Spleen (tissue), 11 donors: ENCODE measurements around the gene CA5A. TPM values are rescaled to one million over a fixed set of nuclear protein-coding genes. Genes with fewer than 3 reads are reported as not detected.

ENCODE experiments used
- DNase-seq: peaks from one replicate; pipeline ENCODE4 v3.0.0-alpha.2; 2020
- H3K27ac ChIP-seq, 8 donors: fragments of 200-600 bp; sonication (generic) in 7 of 8; 1 replicate in 4 of 8; 2 replicates in 4 of 8; pipeline versions ENCODE4 v1.5.0 to v1.8.0; 2016 to 2021; ENCODE audit warnings: inconsistent platforms in 4 of 8, mild to moderate bottlenecking in 4 of 8, moderate library complexity in 1 of 8
- H3K27me3 ChIP-seq, 7 donors: fragments of 200-600 bp; sonication (generic) in 6 of 7; replicated peaks in 1 of 7; 1 replicate in 4 of 7; 2 replicates in 3 of 7; pipeline versions ENCODE4 v1.5.0 to v1.8.0; 2016 to 2021; ENCODE audit warnings: inconsistent platforms in 3 of 7, mild to moderate bottlenecking in 1 of 7
- H3K36me3 ChIP-seq, 6 donors: fragments of 200-600 bp; sonication (generic) in 5 of 6; 1 replicate in 4 of 6; 2 replicates in 2 of 6; pipeline versions ENCODE4 v1.5.0 to v1.8.0; 2016 to 2021; ENCODE audit warnings: inconsistent platforms in 2 of 6
- H3K4me1 ChIP-seq, 6 donors: fragments of 200-600 bp; sonication (generic) in 5 of 6; 1 replicate in 3 of 6; 2 replicates in 3 of 6; pipeline versions ENCODE4 v1.5.0 to v1.8.0; 2016 to 2021; ENCODE audit warnings: inconsistent platforms in 3 of 6
- H3K4me3 ChIP-seq, 8 donors: fragments of 200-600 bp; sonication (generic) in 7 of 8; 1 replicate in 4 of 8; 2 replicates in 4 of 8; pipeline versions ENCODE4 v1.5.0 to v1.8.0; 2016 to 2021; ENCODE audit warnings: inconsistent platforms in 4 of 8, mild to moderate bottlenecking in 4 of 8, moderate library complexity in 2 of 8
- H3K9me3 ChIP-seq, 8 donors: fragments of 200-600 bp; sonication (generic) in 7 of 8; 1 replicate in 4 of 8; 2 replicates in 4 of 8; pipeline versions ENCODE4 v1.5.0 to v1.8.0; 2016 to 2021; ENCODE audit warnings: inconsistent platforms in 4 of 8
- POLR2A ChIP-seq, 3 donors: fragments of 450-650 bp; IDR thresholded peaks; one replicate each; pipeline ENCODE4 v1.5.1; 2017; ENCODE audit warnings: antibody characterized with exemption in 3 of 3, mild to moderate bottlenecking in 1 of 3
- POLR2AphosphoS5 ChIP-seq, 3 donors: sonication (generic); formaldehyde crosslinking; IDR thresholded peaks; one replicate each; pipeline ENCODE4 v1.5.1; 2017; ENCODE audit warnings: antibody characterized with exemption in 3 of 3
- WGBS, 5 donors: extraction: QIAGEN DNeasy Blood & Tissue Kit in 3 of 5; methylation state at CpG; one replicate each; pipeline versions ENCODE4 v1.1.5 to v1.1.7; 2013 to 2018; 5-methylcytosine and 5-hydroxymethylcytosine counted together
- intact Hi-C: fragments of 100-400 bp; cut with DNase I; formaldehyde crosslinking; loops from one replicate; pipeline ENCODE4 v1.15.0; 2023; ENCODE audit warnings: low total_unique reads
- polyA plus RNA-seq, 3 donors: library from polyadenylated mRNA; stranded (reverse); fragments of 200-250 nt; gene quantifications; one replicate each; pipeline ENCODE4 v1.2.1, GENCODE V29; 2013
- total RNA-seq, 7 donors: library from RNA; depleted of rRNA in 3 of 7; stranded (reverse); fragments of >200 nt in 3 of 7; fragmentation: NEBNext Ultra II Directional in 4 of 7; extraction: Animal tissue kit (Norgen Biotek cat#: 25700) in 4 of 7; gene quantifications; one replicate each; pipeline versions ENCODE4 v1.1.0 to v1.2.1, GENCODE V29; 2016 to 2021
- TF ChIP-seq, protein P1 (sequence below), 11 experiments: fragments of 200-600 bp in 7 of 11; fragments of 450-650 bp in 4 of 11; sonication (generic) in 4 of 11; IDR thresholded peaks in 8 of 11; conservative IDR thresholded peaks in 3 of 11; 1 replicate in 7 of 11; 2 replicates in 4 of 11; pipeline versions ENCODE4 v1.4.0 to v1.8.0; 2016 to 2021; ENCODE audit warnings: antibody characterized with exemption in 11 of 11, inconsistent platforms in 4 of 11, mild to moderate bottlenecking in 1 of 11
- donor health status: healthy with polysubstance abuse.
- donor health status: DM: no; HTN: no; CAD: no; lungs with moderate emphysema.
- donor health status: DM: no; HTN: no; CAD: no.
- donor health status: Bipolar disorder and iron deficiency.
- donor health status: healthy.
- donor health status: DM: no; HTN: no; CAD: no.
- donor health status: DM: yes; HTN: yes; CAD: no.

The CA5A gene
- total and polyA plus RNA-seq, 10 donors: not detected

DNA sequence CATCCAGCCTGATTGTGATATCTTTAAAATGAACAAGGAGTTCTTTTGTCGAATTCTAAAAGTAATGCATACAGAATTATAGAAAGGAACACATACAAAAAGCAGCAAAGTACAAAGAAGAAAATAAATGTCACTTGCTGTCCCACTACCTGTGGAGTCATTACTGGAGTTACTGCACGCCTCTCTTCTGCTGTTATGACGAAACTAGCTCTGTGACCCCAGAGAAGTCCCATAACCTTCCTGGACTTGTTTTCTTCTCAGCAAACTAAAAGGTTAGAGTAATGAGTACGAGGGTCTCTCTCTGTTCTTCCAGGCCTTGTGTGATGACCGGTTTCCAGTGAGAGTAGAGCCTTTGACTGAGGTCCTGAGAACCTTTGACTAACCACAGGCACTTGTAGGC lies 41.8 kb upstream of the CA5A start:
- TF ChIP-seq POLR2AphosphoS5 (IDR thresholded peaks at IDR 0.05) (no peak), POLR2A (IDR thresholded peaks at IDR 0.05) (no peak)
- TF ChIP-seq, protein P1, sequence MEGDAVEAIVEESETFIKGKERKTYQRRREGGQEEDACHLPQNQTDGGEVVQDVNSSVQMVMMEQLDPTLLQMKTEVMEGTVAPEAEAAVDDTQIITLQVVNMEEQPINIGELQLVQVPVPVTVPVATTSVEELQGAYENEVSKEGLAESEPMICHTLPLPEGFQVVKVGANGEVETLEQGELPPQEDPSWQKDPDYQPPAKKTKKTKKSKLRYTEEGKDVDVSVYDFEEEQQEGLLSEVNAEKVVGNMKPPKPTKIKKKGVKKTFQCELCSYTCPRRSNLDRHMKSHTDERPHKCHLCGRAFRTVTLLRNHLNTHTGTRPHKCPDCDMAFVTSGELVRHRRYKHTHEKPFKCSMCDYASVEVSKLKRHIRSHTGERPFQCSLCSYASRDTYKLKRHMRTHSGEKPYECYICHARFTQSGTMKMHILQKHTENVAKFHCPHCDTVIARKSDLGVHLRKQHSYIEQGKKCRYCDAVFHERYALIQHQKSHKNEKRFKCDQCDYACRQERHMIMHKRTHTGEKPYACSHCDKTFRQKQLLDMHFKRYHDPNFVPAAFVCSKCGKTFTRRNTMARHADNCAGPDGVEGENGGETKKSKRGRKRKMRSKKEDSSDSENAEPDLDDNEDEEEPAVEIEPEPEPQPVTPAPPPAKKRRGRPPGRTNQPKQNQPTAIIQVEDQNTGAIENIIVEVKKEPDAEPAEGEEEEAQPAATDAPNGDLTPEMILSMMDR (IDR thresholded peaks at IDR 0.05 in 8 of 11, conservative IDR thresholded peaks at IDR 0.05 in 3 of 11): no peak
- Histone ChIP-seq H3K4me3 (no peak overlapping the region), H3K36me3 (peaks cover 0 to 73% (median 20%) of the 10 kb centered on the region in 6 donors), H3K9me3 (no peaks in the 10 kb centered on the region), H3K4me1 (peaks cover 0 to 39% (median 12%) of the 10 kb centered on the region in 6 donors), H3K27me3 (no peaks in the 10 kb centered on the region), H3K27ac (no peak overlapping the region)
- DNase-seq: no peak
- intact Hi-C loops: no loop called here
- 83 to 91% (median 86%) methylated on average over 5 of the region's 5 CpGs for WGBS, 5 donors

DNA sequence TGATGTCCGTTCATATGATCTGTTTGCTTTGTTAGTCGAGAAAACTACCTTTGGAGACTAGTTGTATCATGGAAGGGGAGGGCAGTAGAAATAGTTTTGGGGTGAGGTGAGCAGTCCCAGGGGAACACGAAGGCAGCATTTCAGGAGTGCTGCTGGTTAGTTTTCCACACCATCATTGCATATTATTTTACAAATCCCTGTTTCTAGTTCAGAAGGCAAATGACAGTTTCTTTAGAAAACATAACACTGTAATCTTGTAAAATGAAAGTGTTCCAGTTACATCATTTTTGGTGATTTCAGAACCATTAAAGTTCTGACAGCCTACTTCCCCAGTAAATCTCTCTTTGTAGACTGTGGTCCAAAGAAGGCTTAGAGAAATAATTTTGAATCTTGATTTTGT lies 40.3 kb upstream of the CA5A start:
- no peak overlapping the region for H3K4me3 ChIP-seq
- WGBS, 5 donors: 80 to 93% (median 88%) methylated on average over 3 of the region's 3 CpGs
- intact Hi-C loops: no loop called here

GRCh38 chr16:87974178-87974577 lies 37.8 kb upstream of the CA5A start:
- Histone ChIP-seq H3K36me3 (peaks cover 0 to 62% (median 11%) of the 10 kb centered on the region in 6 donors), H3K27ac (no peak overlapping the region), H3K4me3 (no peak overlapping the region), H3K9me3 (peaks cover 3 to 25% (median 20%) of the 10 kb centered on the region in 8 donors), H3K27me3 (no peaks in the 10 kb centered on the region), H3K4me1 (peaks cover 0 to 21% (median 10%) of the 10 kb centered on the region in 6 donors)
- 70 to 77% (median 74%) methylated on average over 9 of the region's 9 CpGs for WGBS, 5 donors
- no peak for DNase-seq
- no peak for TF ChIP-seq POLR2A (IDR thresholded peaks at IDR 0.05)
- TF ChIP-seq, protein P1 (IDR thresholded peaks at IDR 0.05 in 8 of 11, conservative IDR thresholded peaks at IDR 0.05 in 3 of 11): no peak
- TF ChIP-seq POLR2AphosphoS5 (IDR thresholded peaks at IDR 0.05): no peak
- intact Hi-C loops: no loop called here

More for the DNA sequence above, 40.3 kb upstream of the CA5A start:
- Histone ChIP-seq H3K4me1 (peaks cover 0 to 39% (median 12%) of the 10 kb centered on the region in 6 donors), H3K9me3 (peaks cover 3 to 14% (median 13%) of the 10 kb centered on the region in 8 donors), H3K27me3 (no peaks in the 10 kb centered on the region), H3K36me3 (peaks cover 0 to 61% (median 12%) of the 10 kb centered on the region in 6 donors), H3K27ac (no peak overlapping the region)
- no peak for TF ChIP-seq POLR2A (IDR thresholded peaks at IDR 0.05)
- TF ChIP-seq, protein P1 (IDR thresholded peaks at IDR 0.05 in 8 of 11, conservative IDR thresholded peaks at IDR 0.05 in 3 of 11): no peak
- no peak for TF ChIP-seq POLR2AphosphoS5 (IDR thresholded peaks at IDR 0.05)
- no peak for DNase-seq

- Histone ChIP-seq H3K36me3 (peaks cover 0 to 58% (median 10%) of the 10 kb centered on the region in 6 donors), H3K4me1 (peaks cover 0 to 26% (median 10%) of the 10 kb centered on the region in 6 donors), H3K4me3 (no peak overlapping the region), H3K27me3 (no peaks in the 10 kb centered on the region), H3K9me3 (peaks cover 3 to 25% (median 20%) of the 10 kb centered on the region in 8 donors), H3K27ac (no peak overlapping the region)
- no peak for DNase-seq
- TF ChIP-seq POLR2A (IDR thresholded peaks at IDR 0.05) (no peak), POLR2AphosphoS5 (IDR thresholded peaks at IDR 0.05) (no peak)
- TF ChIP-seq, protein P1 (IDR thresholded peaks at IDR 0.05 in 8 of 11, conservative IDR thresholded peaks at IDR 0.05 in 3 of 11): no peak
- WGBS, 5 donors: 35 to 44% (median 42%) methylated on average over 3 of the region's 3 CpGs
- intact Hi-C loops: no loop called here
Observed at GRCh38 chr16:87973717-87974116, 37.4 kb upstream of the CA5A start.
